H9 (cell line): Measurements from ENCODE around the gene PCID2. TPM values are rescaled to one million over a fixed set of nuclear protein-coding genes. Genes with fewer than 3 reads are reported as not detected.

Experiments
- DNase-seq: peaks from one replicate; pipeline ENCODE4 v3.0.0-alpha.2; 2017
- H2AFZ ChIP-seq: one replicate; pipeline ENCODE4 v1.6.1; 2013; ENCODE audit warnings: mild to moderate bottlenecking, low read length, control low read depth, moderate library complexity
- H2AK5ac ChIP-seq: 2 replicates; pipeline ENCODE4 v1.6.1; 2013; ENCODE audit warnings: low read length, control low read depth, mixed read lengths; ENCODE audit not compliant: insufficient read length
- H2BK120ac ChIP-seq: one replicate; pipeline ENCODE4 v1.6.1; 2013; ENCODE audit warnings: low read depth, mild to moderate bottlenecking, low read length, control low read depth, inconsistent platforms; ENCODE audit not compliant: poor library complexity, severe bottlenecking
- H2BK12ac ChIP-seq: 2 replicates; pipeline ENCODE4 v1.6.1; 2013; ENCODE audit warnings: low read length, control low read depth, mixed read lengths, low read depth; ENCODE audit not compliant: insufficient read length
- H2BK15ac ChIP-seq: 2 replicates; pipeline ENCODE4 v1.6.1; 2013; ENCODE audit warnings: low read depth, low read length, control low read depth
- H2BK20ac ChIP-seq: one replicate; pipeline ENCODE4 v1.6.1; 2013; ENCODE audit warnings: low read depth, mild to moderate bottlenecking, low read length, control low read depth, inconsistent platforms; ENCODE audit not compliant: poor library complexity, severe bottlenecking
- H2BK5ac ChIP-seq: 2 replicates; pipeline ENCODE4 v1.6.1; 2013; ENCODE audit warnings: low read length, control low read depth, mixed read lengths; ENCODE audit not compliant: insufficient read length
- H3K14ac ChIP-seq: 2 replicates; pipeline ENCODE4 v1.6.1; 2013; ENCODE audit warnings: low read length, control low read depth; ENCODE audit not compliant: insufficient read depth
- H3K18ac ChIP-seq: 2 replicates; pipeline ENCODE4 v1.6.1; 2013; ENCODE audit warnings: low read depth, mild to moderate bottlenecking, mixed read lengths, low read length, control low read depth; ENCODE audit not compliant: insufficient read length
- H3K23ac ChIP-seq: 2 replicates; pipeline ENCODE4 v1.6.1; 2013; ENCODE audit warnings: low read length, control low read depth, mixed read lengths, low read depth; ENCODE audit not compliant: insufficient read length
- H3K23me2 ChIP-seq: 2 replicates; pipeline ENCODE4 v1.6.1; 2013; ENCODE audit warnings: low read depth, mild to moderate bottlenecking, mixed read lengths, low read length, control low read depth; ENCODE audit not compliant: insufficient read length, poor library complexity, severe bottlenecking
- H3K27ac ChIP-seq: 2 replicates; pipeline ENCODE4 v1.5.1; 2013; ENCODE audit warnings: low read length, control low read depth, mixed read lengths, low read depth; ENCODE audit not compliant: insufficient read length
- H3K27me3 ChIP-seq: 2 replicates; pipeline ENCODE4 v1.6.1; 2013; ENCODE audit warnings: low read length, control low read depth, inconsistent platforms; ENCODE audit not compliant: insufficient read depth
- H3K4ac ChIP-seq: 2 replicates; pipeline ENCODE4 v1.6.1; 2013; ENCODE audit warnings: low read depth, mild to moderate bottlenecking, control low read depth, inconsistent platforms, low read length, moderate library complexity
- H3K4me1 ChIP-seq: 2 replicates; pipeline ENCODE4 v1.6.1; 2013; ENCODE audit warnings: low read length, control low read depth, inconsistent platforms; ENCODE audit not compliant: insufficient read depth
- H3K4me2 ChIP-seq: 2 replicates; pipeline ENCODE4 v1.6.1; 2013; ENCODE audit warnings: low read length, control low read depth, mixed read lengths; ENCODE audit not compliant: insufficient read length, insufficient read depth
- H3K56ac ChIP-seq: 2 replicates; pipeline ENCODE4 v1.6.1; 2013; ENCODE audit warnings: low read depth, mild to moderate bottlenecking, mixed read lengths, low read length, control low read depth; ENCODE audit not compliant: insufficient read length
- H3K79me1 ChIP-seq: 2 replicates; pipeline ENCODE4 v1.6.1; 2013; ENCODE audit warnings: low read depth, mild to moderate bottlenecking, moderate library complexity, low read length, control low read depth, inconsistent platforms; ENCODE audit not compliant: insufficient read depth, poor library complexity, severe bottlenecking
- H3K79me2 ChIP-seq: 2 replicates; pipeline ENCODE4 v1.6.1; 2013; ENCODE audit warnings: low read length, control low read depth, inconsistent platforms; ENCODE audit not compliant: insufficient read depth
- H3K9ac ChIP-seq: 2 replicates; pipeline ENCODE4 v1.6.1; 2013; ENCODE audit warnings: low read length, control low read depth, mixed read lengths; ENCODE audit not compliant: insufficient read length; ENCODE audit errors: extremely low read depth
- H3K9me3 ChIP-seq: one replicate; pipeline ENCODE4 v1.6.1; 2013; ENCODE audit warnings: low read depth, low read length, inconsistent platforms; ENCODE audit not compliant: control insufficient read depth
- H3T11ph ChIP-seq: one replicate; pipeline ENCODE4 v1.6.1; 2013; ENCODE audit warnings: mild to moderate bottlenecking, low read length, control low read depth, inconsistent platforms
- H4K20me1 ChIP-seq: one replicate; pipeline ENCODE4 v1.6.1; 2013; ENCODE audit not compliant: control insufficient read depth, insufficient read length, insufficient read depth
- H4K5ac ChIP-seq: 2 replicates; pipeline ENCODE4 v1.6.1; 2013; ENCODE audit warnings: low read depth, mild to moderate bottlenecking, mixed read lengths, low read length, control low read depth; ENCODE audit not compliant: insufficient read length
- H4K8ac ChIP-seq: replicated peaks from 2 replicates; pipeline ENCODE4 v1.6.1; 2013; ENCODE audit warnings: low read length, control low read depth, mixed read lengths, low read depth; ENCODE audit not compliant: insufficient read length
- H4K91ac ChIP-seq: 2 replicates; pipeline ENCODE4 v1.6.1; 2013; ENCODE audit warnings: low read depth, mild to moderate bottlenecking, moderate library complexity, mixed read lengths, low read length, control low read depth; ENCODE audit not compliant: insufficient read length
- H3K27ac Mint-ChIP-seq, 3 experiments: 2 replicates in 2 of 3; 3 replicates in 1 of 3; pipeline ENCODE4 v1.8.0; 2020 to 2021; ENCODE audit warnings: mixed read lengths in 3 of 3, mild to moderate bottlenecking in 1 of 3, moderate library complexity in 1 of 3
- H3K27me3 Mint-ChIP-seq: 2 replicates; pipeline ENCODE4 v1.8.0; 2021; ENCODE audit warnings: low read depth, mild to moderate bottlenecking, moderate library complexity, mixed read lengths
- H3K36me3 Mint-ChIP-seq, 3 experiments: 2 replicates in 2 of 3; 3 replicates in 1 of 3; pipeline ENCODE4 v1.8.0; 2020 to 2021; ENCODE audit warnings: low read depth in 3 of 3, mixed read lengths in 3 of 3; ENCODE audit not compliant: insufficient read depth in 1 of 3
- H3K4me1 Mint-ChIP-seq, 2 experiments: 2 replicates each; pipeline ENCODE4 v1.8.0; 2020; ENCODE audit warnings: mixed read lengths in 2 of 2
- H3K4me3 Mint-ChIP-seq, 2 experiments: 2 replicates in 1 of 2; 3 replicates in 1 of 2; pipeline ENCODE4 v1.8.0; 2020 to 2021; ENCODE audit warnings: mild to moderate bottlenecking in 2 of 2, mixed read lengths in 2 of 2, moderate library complexity in 1 of 2
- H3K9me3 Mint-ChIP-seq, 2 experiments: 2 replicates in 1 of 2; 3 replicates in 1 of 2; pipeline ENCODE4 v1.8.0; 2020; ENCODE audit warnings: mild to moderate bottlenecking in 2 of 2, mixed read lengths in 2 of 2, moderate library complexity in 1 of 2
- CTCF ChIP-seq: fragments of 200-600 bp; sonication (generic); conservative IDR thresholded peaks from 3 replicates; pipeline ENCODE4 v1.8.0; 2021; ENCODE audit warnings: antibody characterized with exemption, mild to moderate bottlenecking
- WGBS: extraction: QIAGEN DNeasy Blood & Tissue Kit; methylation state at CpG from one replicate; pipeline ENCODE4 v1.1.7; 2013; ENCODE audit warnings: missing lambda C conversion rate, low lambda C conversion rate, mixed read lengths; ENCODE audit not compliant: insufficient read length; ENCODE audit errors: extremely low coverage; 5-methylcytosine and 5-hydroxymethylcytosine counted together
- total RNA-seq: library from RNA; stranded (reverse); gene quantifications from 2 replicates; pipeline ENCODE4 v1.2.1, GENCODE V29; 2021

The PCID2 gene
- total RNA-seq, 1 experiment from 2014 or later: 66.0 TPM

- Mint-ChIP-seq H3K4me3 (no peak overlapping the region), H3K36me3 (no peaks in the 10 kb centered on the region; a peak in 2 of 7 replicates), H3K27me3 (peaks cover 32% of the 10 kb centered on the region), H3K9me3 (no peaks in the 10 kb centered on the region; a peak in 1 of 5 replicates), H3K27ac (no peak overlapping the region), H3K4me1 (peaks cover 15 to 20% of the 10 kb centered on the region in 2 experiments)
- Histone ChIP-seq H3K4ac (no peak overlapping the region), H3K23ac (no peak overlapping the region), H2AFZ (no peak overlapping the region), H2BK12ac (no peak overlapping the region), H3K4me2 (no peak overlapping the region), H3K14ac (no peak overlapping the region; the same call in 1 of the 2 replicates), H2BK120ac (no peak overlapping the region), H4K20me1 (no peaks in the 10 kb centered on the region), H2BK5ac (no peak overlapping the region), H3K56ac (no peak overlapping the region), H2AK5ac (no peak overlapping the region), H3K4me1 (no peaks in the 10 kb centered on the region), H3K23me2 (peaks cover 12% of the 10 kb centered on the region), H3K79me1 (no peaks in the 10 kb centered on the region), H3K18ac (no peak overlapping the region), H3K79me2 (no peaks in the 10 kb centered on the region), H3K27ac (no peak overlapping the region), H3K9ac (no peak overlapping the region), H4K91ac (no peak overlapping the region), H3T11ph (no peak overlapping the region), H3K9me3 (no peaks in the 10 kb centered on the region), H2BK20ac (no peak overlapping the region), H3K27me3 (no peaks in the 10 kb centered on the region; the same call in 1 of the 2 replicates), H2BK15ac (no peak overlapping the region), H4K8ac (no peak overlapping the region), H4K5ac (no peak overlapping the region)
- no peak for TF ChIP-seq CTCF
- DNase-seq: peak; percentile 22
- no CpG with 5 or more reads among the region's 38 CpGs for WGBS
Measured at GRCh38 chr13:113148940-113149503, 59.4 kb downstream of the PCID2 start.
